ENCODE measurements around the gene PAXX. TPM values are rescaled to one million over a fixed set of nuclear protein-coding genes. Genes with fewer than 3 reads are reported as not detected.

Gene PAXX
- total RNA-seq, 1 donor from 2014 or later: 87.0 TPM

DNA sequence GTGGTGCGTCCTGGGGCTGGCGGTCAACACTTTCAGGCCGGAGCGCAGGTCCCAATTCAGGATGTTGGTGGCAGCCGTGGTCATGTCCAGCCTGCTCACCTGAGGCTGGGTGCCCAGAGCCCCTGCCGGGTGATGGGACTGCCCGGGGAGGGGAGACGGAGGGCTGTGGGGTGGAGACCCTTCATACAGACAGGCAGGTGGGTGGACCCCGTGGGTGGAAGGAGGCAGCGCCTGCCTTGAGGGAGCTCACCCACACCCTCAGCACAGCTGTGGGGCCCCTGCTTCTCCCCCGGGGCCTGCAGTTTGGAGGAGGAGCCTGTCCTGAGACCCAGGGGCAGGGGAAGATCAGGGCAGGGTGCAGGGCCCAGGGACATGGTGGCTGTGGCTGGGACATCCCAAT is 21.9 kb upstream of the PAXX start:
- H3K9me3 ChIP-seq: no peaks in the 10 kb centered on the region
- DNase-seq (ENCODE audit: low spot score in 2 of 2): no peak
- H3K4me1 ChIP-seq: no peaks in the 10 kb centered on the region
- intact Hi-C loops (cut with DNase I): no loop called here
- no peaks in the 10 kb centered on the region for H3K27me3 ChIP-seq
- TF ChIP-seq, protein P1, sequence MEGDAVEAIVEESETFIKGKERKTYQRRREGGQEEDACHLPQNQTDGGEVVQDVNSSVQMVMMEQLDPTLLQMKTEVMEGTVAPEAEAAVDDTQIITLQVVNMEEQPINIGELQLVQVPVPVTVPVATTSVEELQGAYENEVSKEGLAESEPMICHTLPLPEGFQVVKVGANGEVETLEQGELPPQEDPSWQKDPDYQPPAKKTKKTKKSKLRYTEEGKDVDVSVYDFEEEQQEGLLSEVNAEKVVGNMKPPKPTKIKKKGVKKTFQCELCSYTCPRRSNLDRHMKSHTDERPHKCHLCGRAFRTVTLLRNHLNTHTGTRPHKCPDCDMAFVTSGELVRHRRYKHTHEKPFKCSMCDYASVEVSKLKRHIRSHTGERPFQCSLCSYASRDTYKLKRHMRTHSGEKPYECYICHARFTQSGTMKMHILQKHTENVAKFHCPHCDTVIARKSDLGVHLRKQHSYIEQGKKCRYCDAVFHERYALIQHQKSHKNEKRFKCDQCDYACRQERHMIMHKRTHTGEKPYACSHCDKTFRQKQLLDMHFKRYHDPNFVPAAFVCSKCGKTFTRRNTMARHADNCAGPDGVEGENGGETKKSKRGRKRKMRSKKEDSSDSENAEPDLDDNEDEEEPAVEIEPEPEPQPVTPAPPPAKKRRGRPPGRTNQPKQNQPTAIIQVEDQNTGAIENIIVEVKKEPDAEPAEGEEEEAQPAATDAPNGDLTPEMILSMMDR (IDR thresholded peaks at IDR 0.05): no peak
- H3K27ac ChIP-seq: no peak overlapping the region
- no peak overlapping the region for H3K4me3 ChIP-seq
- H3K36me3 ChIP-seq: no peaks in the 10 kb centered on the region

DNA sequence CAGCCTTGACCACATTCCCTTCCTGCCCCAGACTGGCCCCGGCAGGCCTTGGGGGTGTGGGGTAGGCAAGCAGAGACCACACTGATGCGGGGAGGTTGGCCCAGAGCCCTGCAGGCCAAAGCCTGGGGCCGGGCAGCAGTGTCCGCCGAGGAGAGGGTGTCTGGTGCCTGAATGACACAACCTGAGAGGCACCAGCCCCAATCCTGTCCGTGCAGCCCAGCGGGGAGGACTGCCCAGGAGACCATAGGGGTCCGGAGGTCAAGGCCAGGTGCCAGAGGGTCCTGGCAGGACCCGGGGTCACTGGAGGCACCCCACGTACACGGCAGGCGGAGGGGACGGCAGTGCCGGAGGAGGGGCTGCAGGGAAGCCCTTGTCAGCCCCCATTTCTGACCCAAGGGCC is 20.5 kb upstream of the PAXX start:
- no peaks in the 10 kb centered on the region for H3K9me3 ChIP-seq
- intact Hi-C loops (cut with DNase I): no loop called here
- H3K4me3 ChIP-seq: no peak overlapping the region
- H3K36me3 ChIP-seq: no peaks in the 10 kb centered on the region
- no peak for DNase-seq (ENCODE audit: low spot score in 2 of 2)
- no peaks in the 10 kb centered on the region for H3K4me1 ChIP-seq
- no peak overlapping the region for H3K27ac ChIP-seq
- TF ChIP-seq, protein P1 (IDR thresholded peaks at IDR 0.05): no peak
- no peaks in the 10 kb centered on the region for H3K27me3 ChIP-seq

DNA sequence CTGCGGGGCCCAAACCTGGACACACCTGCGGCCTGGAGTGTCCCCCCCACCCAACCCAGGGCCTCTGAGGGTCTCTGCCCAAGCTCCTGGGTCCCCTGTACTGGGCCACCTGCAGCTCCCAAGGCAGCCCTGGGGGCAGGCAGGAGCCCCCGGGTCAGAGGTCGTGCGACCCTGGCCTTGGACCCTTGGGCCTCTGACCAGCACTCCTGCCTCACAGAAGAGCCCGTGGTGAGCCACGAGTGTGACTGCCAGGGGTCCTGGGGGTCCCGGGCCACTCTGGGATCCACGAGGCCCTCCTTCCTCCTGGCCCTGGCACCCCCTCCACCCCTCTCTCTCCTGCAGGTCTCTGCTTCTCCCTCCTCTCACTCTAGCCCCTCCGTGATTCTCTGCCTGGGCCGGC is 19.9 kb upstream of the PAXX start:
- Histone ChIP-seq H3K4me1 (no peaks in the 10 kb centered on the region), H3K4me3 (no peak overlapping the region), H3K36me3 (no peaks in the 10 kb centered on the region), H3K27me3 (no peaks in the 10 kb centered on the region), H3K9me3 (no peaks in the 10 kb centered on the region), H3K27ac (no peak overlapping the region)
- intact Hi-C loops (cut with DNase I): no loop called here
- no peak for DNase-seq (ENCODE audit: low spot score in 2 of 2)
- TF ChIP-seq, protein P1 (IDR thresholded peaks at IDR 0.05): no peak

DNA sequence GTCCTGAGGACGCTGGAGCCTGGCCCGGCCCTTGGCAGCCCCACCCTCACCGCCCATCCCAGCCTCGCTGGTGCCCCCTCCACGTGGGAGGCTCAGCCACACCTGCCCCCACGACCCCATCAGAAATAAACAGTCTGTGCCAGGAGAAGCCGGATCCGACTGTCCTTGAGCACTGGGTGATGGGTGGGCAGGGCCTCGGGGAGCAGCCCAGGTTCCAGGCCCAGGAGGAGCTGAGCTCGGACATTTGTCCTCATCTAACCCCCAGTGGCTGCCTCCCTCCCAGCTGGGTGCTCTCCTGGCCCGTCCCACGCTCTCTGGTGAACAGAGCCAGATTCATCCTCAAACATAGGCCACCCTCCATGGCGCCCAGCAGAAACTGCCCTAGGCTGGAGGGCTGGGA is 19.5 kb upstream of the PAXX start:
- intact Hi-C loops (cut with DNase I): no loop called here
- no peaks in the 10 kb centered on the region for H3K27me3 ChIP-seq
- no peak overlapping the region for H3K27ac ChIP-seq
- peaks cover 3% of the 10 kb centered on the region in 2 donors for H3K4me1 ChIP-seq
- H3K36me3 ChIP-seq: no peaks in the 10 kb centered on the region
- no peaks in the 10 kb centered on the region for H3K9me3 ChIP-seq
- TF ChIP-seq, protein P1 (IDR thresholded peaks at IDR 0.05): no peak
- no peak overlapping the region for H3K4me3 ChIP-seq
- DNase-seq (ENCODE audit: low spot score in 2 of 2): no peak

DNA sequence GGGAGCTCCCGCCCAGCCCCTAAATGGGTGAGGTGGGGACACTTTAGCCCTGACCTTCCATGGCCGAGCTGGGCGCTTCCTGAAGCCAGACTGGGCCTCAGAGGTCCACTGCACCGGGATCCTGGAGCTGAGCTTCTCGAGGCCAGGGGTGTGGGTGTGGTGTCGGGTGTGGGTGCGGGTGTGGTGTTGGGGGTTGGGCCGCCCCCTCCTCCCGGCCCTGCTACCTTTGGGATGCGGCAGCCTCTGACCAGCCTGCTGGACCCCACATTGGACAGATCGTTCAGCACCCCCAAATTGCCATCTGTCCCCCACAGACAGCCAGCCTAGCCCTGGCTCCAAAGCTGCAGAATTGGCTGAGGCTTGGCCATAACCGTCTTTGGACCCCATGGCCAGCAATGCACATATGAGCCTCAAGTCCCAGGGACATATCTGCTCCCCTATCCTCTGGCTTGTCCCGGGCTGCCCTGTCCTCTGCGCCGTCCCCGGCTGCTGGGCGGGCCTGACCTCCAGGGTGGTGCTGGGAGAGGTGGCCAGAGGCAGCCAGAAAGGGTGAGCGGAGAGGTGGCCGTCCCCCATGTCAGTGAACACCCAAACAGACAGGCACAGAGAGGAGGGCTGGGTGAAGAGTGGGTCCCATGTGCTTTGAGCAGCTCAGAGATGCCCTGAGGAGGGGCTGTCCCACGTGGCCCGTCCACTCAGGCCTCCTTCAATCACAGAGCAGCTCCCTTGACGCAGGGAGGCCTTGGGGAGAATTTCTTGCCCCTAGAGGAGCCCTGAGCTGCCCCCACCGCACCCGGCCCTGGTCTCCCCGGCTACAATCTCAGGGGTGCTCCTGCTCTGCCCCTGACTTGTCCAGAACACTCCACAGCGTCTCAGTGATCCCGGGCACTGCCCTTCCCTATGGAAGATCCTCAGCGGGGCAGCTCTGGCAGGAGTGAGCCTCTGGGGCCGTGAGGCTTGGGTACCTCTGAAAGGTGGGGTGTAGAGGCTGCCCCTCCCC is 18.3 kb upstream of the PAXX start:
- Histone ChIP-seq H3K27ac (no peak overlapping the region), H3K36me3 (no peaks in the 10 kb centered on the region), H3K27me3 (no peaks in the 10 kb centered on the region), H3K9me3 (no peaks in the 10 kb centered on the region), H3K4me3 (no peak overlapping the region), H3K4me1 (peaks cover 7 to 8% of the 10 kb centered on the region in 2 donors)
- no peak for DNase-seq (ENCODE audit: low spot score in 2 of 2)
- intact Hi-C loops (cut with DNase I): no loop called here
- TF ChIP-seq, protein P1 (IDR thresholded peaks at IDR 0.05): no peak
